ENCODE measurements around the gene ATP2A3. TPM values are rescaled to one million over a fixed set of nuclear protein-coding genes. Genes with fewer than 3 reads are reported as not detected.
A peak's percentile ranks its signal among the peaks of the same experiment; 100 is the strongest.

ATP2A3 gene
- polyA plus RNA-seq, 3 donors, result 6.9 to 46.5 (median 9.5) TPM

- 100% methylated on average over 2 of the region's 4 CpGs for WGBS (ENCODE audit: insufficient coverage)
- H3K4me2 ChIP-seq (replicated peaks; ENCODE audit: extremely low read depth, low read length, poor library complexity, severe bottlenecking), result no peak overlapping the region
- H3K27me3 Mint-ChIP-seq (ENCODE audit: low read depth in 3 of 3), result peaks cover 0 to 2% (median 1%) of the 10 kb centered on the region in 3 donors
- peaks cover 0 to 4% (median 0%) of the 10 kb centered on the region in 7 donors for H3K9me3 Mint-ChIP-seq
- peaks cover 24 to 40% of the 10 kb centered on the region in 2 donors for H3K36me3 ChIP-seq (replicated peaks in 1 of 2; ENCODE audit: control insufficient read depth in 1 of 2, insufficient read depth in 2 of 2, low read length in 2 of 2)
- H3K4me1 Mint-ChIP-seq, result peaks cover 24% of the 10 kb centered on the region
- peak overlapping the region in 1 of 7 donors; percentile 41 for H3K27ac Mint-ChIP-seq
- peaks cover 60% of the 10 kb centered on the region for H3K79me2 ChIP-seq (ENCODE audit: insufficient read depth, low read length)
- no peak for DNase-seq
- H3K4me1 ChIP-seq (ENCODE audit: control insufficient read depth in 1 of 2, insufficient read depth in 2 of 2, low read length in 2 of 2), result peaks cover 12 to 15% of the 10 kb centered on the region in 2 donors
- intact Hi-C loops (cut with micrococcal nuclease), result loop anchor here in 1 of 2 donors (5.0 kb wide), 1 partner anchor 45 kb away; no protein-coding TSS in a partner anchor
- H3K9ac ChIP-seq (ENCODE audit: insufficient read depth, low read length, poor library complexity, severe bottlenecking), result no peak overlapping the region
- no peak for TF ChIP-seq CTCF (IDR thresholded peaks at IDR 0.05)
- H2AFZ ChIP-seq (ENCODE audit: insufficient read depth, low read depth, low read length, poor library complexity, severe bottlenecking), result no peak overlapping the region
- H4K20me1 ChIP-seq (ENCODE audit: insufficient read depth, low read length), result peaks cover 92% of the 10 kb centered on the region
- no peaks in the 10 kb centered on the region for H3K27me3 ChIP-seq (ENCODE audit: control insufficient read depth in 2 of 2, insufficient read depth in 2 of 2, low read length in 2 of 2)
- H3K9me3 ChIP-seq (replicated peaks in 1 of 2; ENCODE audit: control insufficient read depth in 1 of 2, insufficient read depth in 1 of 2, low read length in 2 of 2), result no peaks in the 10 kb centered on the region
- peaks cover 26 to 91% of the 10 kb centered on the region in 2 donors for H3K36me3 Mint-ChIP-seq
- no peak overlapping the region for H3K4me3 ChIP-seq (replicated peaks in 1 of 3; ENCODE audit: low read depth in 2 of 3, low read length in 3 of 3)
- H3K27ac ChIP-seq (ENCODE audit: low read depth in 1 of 2, low read length in 2 of 2), result no peak overlapping the region
- H3K4me3 Mint-ChIP-seq, result no peak overlapping the region
These were observed 57.4 kb downstream of the ATP2A3 start for GRCh38 chr17:3906881-3907280.

- H3K4me1 ChIP-seq (ENCODE audit: control insufficient read depth in 1 of 2, insufficient read depth in 2 of 2, low read length in 2 of 2), result no peaks in the 10 kb centered on the region
- no peak overlapping the region for H3K4me3 ChIP-seq (replicated peaks in 1 of 3; ENCODE audit: low read depth in 2 of 3, low read length in 3 of 3)
- peaks cover 26 to 91% of the 10 kb centered on the region in 2 donors for H3K36me3 Mint-ChIP-seq
- DNase-seq, result no peak
- peaks cover 42% of the 10 kb centered on the region for H3K79me2 ChIP-seq (ENCODE audit: insufficient read depth, low read length)
- no peak overlapping the region for H3K27ac Mint-ChIP-seq
- H3K27ac ChIP-seq (ENCODE audit: low read depth in 1 of 2, low read length in 2 of 2), result no peak overlapping the region
- peaks cover 30 to 56% of the 10 kb centered on the region in 2 donors for H3K36me3 ChIP-seq (replicated peaks in 1 of 2; ENCODE audit: control insufficient read depth in 1 of 2, insufficient read depth in 2 of 2, low read length in 2 of 2)
- WGBS (ENCODE audit: insufficient coverage), result 51% methylated on average over 7 of the region's 11 CpGs
- H3K9ac ChIP-seq (ENCODE audit: insufficient read depth, low read length, poor library complexity, severe bottlenecking), result no peak overlapping the region
- peaks cover 0 to 2% (median 0%) of the 10 kb centered on the region in 3 donors for H3K27me3 Mint-ChIP-seq (ENCODE audit: low read depth in 3 of 3)
- peaks cover 74% of the 10 kb centered on the region for H4K20me1 ChIP-seq (ENCODE audit: insufficient read depth, low read length)
- peaks cover 0 to 4% (median 0%) of the 10 kb centered on the region in 7 donors for H3K9me3 Mint-ChIP-seq
- H3K9me3 ChIP-seq (replicated peaks in 1 of 2; ENCODE audit: control insufficient read depth in 1 of 2, insufficient read depth in 1 of 2, low read length in 2 of 2), result no peaks in the 10 kb centered on the region
- no peak overlapping the region for H3K4me2 ChIP-seq (replicated peaks; ENCODE audit: extremely low read depth, low read length, poor library complexity, severe bottlenecking)
- TF ChIP-seq CTCF (IDR thresholded peaks at IDR 0.05), result no peak
- peaks cover 6% of the 10 kb centered on the region for H3K4me1 Mint-ChIP-seq
- intact Hi-C loops (cut with micrococcal nuclease), result loop anchor here in 1 of 2 donors (5.0 kb wide), 1 partner anchor 43 kb away; no protein-coding TSS in a partner anchor
- H2AFZ ChIP-seq (ENCODE audit: insufficient read depth, low read depth, low read length, poor library complexity, severe bottlenecking), result no peak overlapping the region
- H3K27me3 ChIP-seq (ENCODE audit: control insufficient read depth in 2 of 2, insufficient read depth in 2 of 2, low read length in 2 of 2), result no peaks in the 10 kb centered on the region
- H3K4me3 Mint-ChIP-seq, result no peak overlapping the region
These were observed 59.2 kb downstream of the ATP2A3 start for GRCh38 chr17:3905017-3905520.

Measured in CD14-positive monocyte (primary cell).